GM12878 (cell line): ENCODE results near the gene TNFSF12. TPM values are rescaled to one million over a fixed set of nuclear protein-coding genes. Genes with fewer than 3 reads are reported as not detected.

Source experiments
- EP300 ChIP-seq, 2 experiments: fragments of 150-350 bp in 1 of 2; IDR thresholded peaks; 2 replicates each; pipeline ENCODE4 v1.6.1; 2011 to 2012; ENCODE audit warnings: low read depth in 2 of 2, low read length in 2 of 2, borderline replicate concordance in 1 of 2, improper control_type of control experiment in 1 of 2, inconsistent platforms in 1 of 2; ENCODE audit not compliant: control insufficient read depth in 1 of 2
- HDAC6 ChIP-seq: fragments of 200-600 bp; sonication (generic); IDR thresholded peaks from one replicate; pipeline ENCODE4 v1.8.0; 2017; ENCODE audit warnings: antibody characterized with exemption; ENCODE audit not compliant: unreplicated experiment
- IKZF1 ChIP-seq: fragments of 450-650 bp; conservative IDR thresholded peaks from 2 replicates; pipeline ENCODE4 v1.6.1; 2017; ENCODE audit warnings: antibody characterized with exemption, mild to moderate bottlenecking
- NFIC ChIP-seq: IDR thresholded peaks from 2 replicates; pipeline ENCODE4 v1.6.1; 2012; ENCODE audit warnings: low read depth, mild to moderate bottlenecking, inconsistent platforms, low read length, moderate library complexity
- NFYB ChIP-seq: IDR thresholded peaks from 2 replicates; pipeline ENCODE4 v1.6.1; 2011; ENCODE audit warnings: low read depth, mild to moderate bottlenecking, low read length, improper control_type of control experiment, moderate library complexity; ENCODE audit not compliant: insufficient read depth
- NR2C1 ChIP-seq: fragments of 450-650 bp; IDR thresholded peaks from 2 replicates; pipeline ENCODE4 v1.6.1; 2017; ENCODE audit warnings: antibody characterized with exemption, mild to moderate bottlenecking, moderate library complexity
- POLR2AphosphoS2 ChIP-seq: IDR thresholded peaks from 2 replicates; pipeline ENCODE4 v1.6.1; 2011; ENCODE audit warnings: low read depth, mild to moderate bottlenecking, low read length, improper control_type of control experiment, moderate library complexity
- POLR2AphosphoS5 ChIP-seq: IDR thresholded peaks from 2 replicates; pipeline ENCODE4 v1.6.1; 2011; ENCODE audit warnings: mild to moderate bottlenecking, low read length, inconsistent platforms
- POU2F2 ChIP-seq: IDR thresholded peaks from 3 replicates; pipeline ENCODE4 v1.6.1; 2011; ENCODE audit warnings: low read depth, mild to moderate bottlenecking, low read length, borderline replicate concordance
- RAD21 ChIP-seq: IDR thresholded peaks from 2 replicates; pipeline ENCODE4 v1.6.1; 2011; ENCODE audit warnings: mild to moderate bottlenecking, low read depth, low read length, moderate library complexity; ENCODE audit not compliant: insufficient read depth
- SMC3 ChIP-seq: IDR thresholded peaks from 2 replicates; pipeline ENCODE4 v1.6.1; 2011; ENCODE audit warnings: low read length, improper control_type of control experiment, borderline replicate concordance
- SREBF1 ChIP-seq: IDR thresholded peaks from 2 replicates; pipeline ENCODE4 v1.6.1; 2012; ENCODE audit warnings: mild to moderate bottlenecking, low read length
- ZNF24 ChIP-seq: fragments of 450-650 bp; IDR thresholded peaks from 2 replicates; pipeline ENCODE4 v1.6.1; 2017; ENCODE audit warnings: antibody characterized with exemption, mild to moderate bottlenecking
- ZZZ3 ChIP-seq: IDR thresholded peaks from 2 replicates; pipeline ENCODE4 v1.6.1; 2011; ENCODE audit warnings: low read depth; ENCODE audit not compliant: control insufficient read depth, insufficient read length
- polyA plus RNA-seq, 11 experiments: library from polyadenylated mRNA; depleted of rRNA in 4 of 11; unstranded in 6 of 11; stranded (reverse) in 5 of 11; fragments of >200 nt; fragmentation: Nextera tagmentation in 4 of 11; fragmentation: Illumina TruSeq in 1 of 11; extraction: Ambion mirVana in 4 of 11; extraction: Trizol in 1 of 11; gene quantifications; 1 replicate in 1 of 11; 2 replicates in 10 of 11; pipeline versions ENCODE4 v1.2.1 to v1.2.3, GENCODE V29; 2011 to 2016; ENCODE audit warnings: inconsistent platforms in 2 of 11, missing spikeins in 2 of 11, low read depth in 1 of 11
- total RNA-seq, 4 experiments: library from RNA; depleted of rRNA in 3 of 4; stranded (reverse); fragments of >200 nt in 3 of 4; fragmentation: Illumina TruSeq in 1 of 4; extraction: Trizol in 1 of 4; gene quantifications; 2 replicates each; pipeline versions ENCODE4 v1.2.1 to v1.2.3, GENCODE V29; 2013 to 2021
- TF ChIP-seq, protein P1 (sequence below): IDR thresholded peaks from 2 replicates; pipeline ENCODE4 v1.6.1; 2011; ENCODE audit warnings: mild to moderate bottlenecking, low read depth, low read length, moderate library complexity; ENCODE audit not compliant: insufficient replicate concordance
- TF ChIP-seq, protein P2 (sequence below): fragments of 450-650 bp; IDR thresholded peaks from 2 replicates; pipeline ENCODE4 v1.6.1; 2017; ENCODE audit warnings: mild to moderate bottlenecking, moderate library complexity
- TF ChIP-seq, protein P3 (sequence below): IDR thresholded peaks from 2 replicates; pipeline ENCODE4 v1.6.1; 2012; ENCODE audit warnings: low read depth, low read length, improper control_type of control experiment
- TF ChIP-seq, protein P4 (sequence below): fragments of 450-650 bp; IDR thresholded peaks from 2 replicates; pipeline ENCODE4 v1.6.1; 2014; ENCODE audit warnings: mild to moderate bottlenecking
- TF ChIP-seq, protein P5 (sequence below): fragments of 450-650 bp; IDR thresholded peaks from 2 replicates; pipeline ENCODE4 v1.6.1; 2017; ENCODE audit warnings: low read depth, mild to moderate bottlenecking, moderate library complexity

TNFSF12 gene
- total and polyA plus RNA-seq, 10 of the 15 experiments (the other 5 are each of a cell fraction or from before 2014, with no cell fraction given), result 0.32 to 7.0 (median 2.6) TPM

DNA sequence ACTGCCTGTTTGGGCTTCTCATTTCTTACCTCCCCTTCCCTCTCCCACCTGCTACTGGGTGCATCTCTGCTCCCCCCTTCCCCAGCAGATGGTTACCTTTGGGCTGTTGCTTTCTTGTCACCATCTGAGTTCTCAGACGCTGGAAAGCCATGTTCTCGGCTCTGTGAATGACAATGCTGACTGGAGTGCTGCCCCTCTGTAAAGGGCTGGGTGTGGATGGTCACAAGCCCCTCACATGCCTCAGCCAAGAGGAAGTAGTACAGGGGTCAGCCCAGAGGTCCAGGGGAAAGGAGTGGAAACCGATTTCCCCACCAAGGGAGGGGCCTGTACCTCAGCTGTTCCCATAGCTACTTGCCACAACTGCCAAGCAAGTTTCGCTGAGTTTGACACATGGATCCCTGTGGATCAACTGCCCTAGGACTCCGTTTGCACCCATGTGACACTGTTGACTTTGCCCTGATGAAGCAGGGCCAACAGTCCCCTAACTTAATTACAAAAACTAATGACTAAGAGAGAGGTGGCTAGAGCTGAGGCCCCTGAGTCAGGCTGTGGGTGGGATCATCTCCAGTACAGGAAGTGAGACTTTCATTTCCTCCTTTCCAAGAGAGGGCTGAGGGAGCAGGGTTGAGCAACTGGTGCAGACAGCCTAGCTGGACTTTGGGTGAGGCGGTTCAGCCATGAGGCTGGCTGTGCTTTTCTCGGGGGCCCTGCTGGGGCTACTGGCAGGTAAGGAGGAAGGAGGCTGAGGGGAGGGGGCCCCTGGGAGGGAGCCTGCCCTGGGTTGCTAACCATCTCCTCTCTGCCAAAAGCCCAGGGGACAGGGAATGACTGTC is 30.4 kb downstream of the TNFSF12 start, which contains the start of gene CD68 (continued):
- TF ChIP-seq, protein P1, sequence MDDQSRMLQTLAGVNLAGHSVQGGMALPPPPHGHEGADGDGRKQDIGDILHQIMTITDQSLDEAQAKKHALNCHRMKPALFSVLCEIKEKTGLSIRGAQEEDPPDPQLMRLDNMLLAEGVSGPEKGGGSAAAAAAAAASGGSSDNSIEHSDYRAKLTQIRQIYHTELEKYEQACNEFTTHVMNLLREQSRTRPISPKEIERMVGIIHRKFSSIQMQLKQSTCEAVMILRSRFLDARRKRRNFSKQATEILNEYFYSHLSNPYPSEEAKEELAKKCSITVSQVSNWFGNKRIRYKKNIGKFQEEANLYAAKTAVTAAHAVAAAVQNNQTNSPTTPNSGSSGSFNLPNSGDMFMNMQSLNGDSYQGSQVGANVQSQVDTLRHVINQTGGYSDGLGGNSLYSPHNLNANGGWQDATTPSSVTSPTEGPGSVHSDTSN, result peak; percentile 71
- no peak for TF ChIP-seq SMC3
- no peak for TF ChIP-seq ZNF24
- no peak for TF ChIP-seq NR2C1
- TF ChIP-seq, protein P2, sequence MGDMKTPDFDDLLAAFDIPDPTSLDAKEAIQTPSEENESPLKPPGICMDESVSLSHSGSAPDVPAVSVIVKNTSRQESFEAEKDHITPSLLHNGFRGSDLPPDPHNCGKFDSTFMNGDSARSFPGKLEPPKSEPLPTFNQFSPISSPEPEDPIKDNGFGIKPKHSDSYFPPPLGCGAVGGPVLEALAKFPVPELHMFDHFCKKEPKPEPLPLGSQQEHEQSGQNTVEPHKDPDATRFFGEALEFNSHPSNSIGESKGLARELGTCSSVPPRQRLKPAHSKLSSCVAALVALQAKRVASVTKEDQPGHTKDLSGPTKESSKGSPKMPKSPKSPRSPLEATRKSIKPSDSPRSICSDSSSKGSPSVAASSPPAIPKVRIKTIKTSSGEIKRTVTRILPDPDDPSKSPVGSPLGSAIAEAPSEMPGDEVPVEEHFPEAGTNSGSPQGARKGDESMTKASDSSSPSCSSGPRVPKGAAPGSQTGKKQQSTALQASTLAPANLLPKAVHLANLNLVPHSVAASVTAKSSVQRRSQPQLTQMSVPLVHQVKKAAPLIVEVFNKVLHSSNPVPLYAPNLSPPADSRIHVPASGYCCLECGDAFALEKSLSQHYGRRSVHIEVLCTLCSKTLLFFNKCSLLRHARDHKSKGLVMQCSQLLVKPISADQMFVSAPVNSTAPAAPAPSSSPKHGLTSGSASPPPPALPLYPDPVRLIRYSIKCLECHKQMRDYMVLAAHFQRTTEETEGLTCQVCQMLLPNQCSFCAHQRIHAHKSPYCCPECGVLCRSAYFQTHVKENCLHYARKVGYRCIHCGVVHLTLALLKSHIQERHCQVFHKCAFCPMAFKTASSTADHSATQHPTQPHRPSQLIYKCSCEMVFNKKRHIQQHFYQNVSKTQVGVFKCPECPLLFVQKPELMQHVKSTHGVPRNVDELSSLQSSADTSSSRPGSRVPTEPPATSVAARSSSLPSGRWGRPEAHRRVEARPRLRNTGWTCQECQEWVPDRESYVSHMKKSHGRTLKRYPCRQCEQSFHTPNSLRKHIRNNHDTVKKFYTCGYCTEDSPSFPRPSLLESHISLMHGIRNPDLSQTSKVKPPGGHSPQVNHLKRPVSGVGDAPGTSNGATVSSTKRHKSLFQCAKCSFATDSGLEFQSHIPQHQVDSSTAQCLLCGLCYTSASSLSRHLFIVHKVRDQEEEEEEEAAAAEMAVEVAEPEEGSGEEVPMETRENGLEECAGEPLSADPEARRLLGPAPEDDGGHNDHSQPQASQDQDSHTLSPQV, result no peak
- TF ChIP-seq ZZZ3, result no peak
- TF ChIP-seq POLR2AphosphoS5, result peak; percentile 96
- TF ChIP-seq HDAC6, result peak; percentile 5
- peak; percentile 82 for TF ChIP-seq NFIC
- TF ChIP-seq, protein P3, sequence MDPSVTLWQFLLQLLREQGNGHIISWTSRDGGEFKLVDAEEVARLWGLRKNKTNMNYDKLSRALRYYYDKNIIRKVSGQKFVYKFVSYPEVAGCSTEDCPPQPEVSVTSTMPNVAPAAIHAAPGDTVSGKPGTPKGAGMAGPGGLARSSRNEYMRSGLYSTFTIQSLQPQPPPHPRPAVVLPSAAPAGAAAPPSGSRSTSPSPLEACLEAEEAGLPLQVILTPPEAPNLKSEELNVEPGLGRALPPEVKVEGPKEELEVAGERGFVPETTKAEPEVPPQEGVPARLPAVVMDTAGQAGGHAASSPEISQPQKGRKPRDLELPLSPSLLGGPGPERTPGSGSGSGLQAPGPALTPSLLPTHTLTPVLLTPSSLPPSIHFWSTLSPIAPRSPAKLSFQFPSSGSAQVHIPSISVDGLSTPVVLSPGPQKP, result no peak
- peak; percentile 87 for TF ChIP-seq POU2F2
- TF ChIP-seq EP300 (IDR thresholded peaks at IDR 0.05; ENCODE audit: borderline replicate concordance in 1 of 2, control insufficient read depth in 1 of 2, low read depth in 2 of 2, low read length in 2 of 2), result peak; percentile 26 to 48; a peak in 1 of 4 replicates
- peak; percentile 90 for TF ChIP-seq IKZF1
- TF ChIP-seq POLR2AphosphoS2, result peak; percentile 99
- no peak for TF ChIP-seq NFYB
- no peak for TF ChIP-seq RAD21
- TF ChIP-seq SREBF1, result no peak
- TF ChIP-seq, protein P4, sequence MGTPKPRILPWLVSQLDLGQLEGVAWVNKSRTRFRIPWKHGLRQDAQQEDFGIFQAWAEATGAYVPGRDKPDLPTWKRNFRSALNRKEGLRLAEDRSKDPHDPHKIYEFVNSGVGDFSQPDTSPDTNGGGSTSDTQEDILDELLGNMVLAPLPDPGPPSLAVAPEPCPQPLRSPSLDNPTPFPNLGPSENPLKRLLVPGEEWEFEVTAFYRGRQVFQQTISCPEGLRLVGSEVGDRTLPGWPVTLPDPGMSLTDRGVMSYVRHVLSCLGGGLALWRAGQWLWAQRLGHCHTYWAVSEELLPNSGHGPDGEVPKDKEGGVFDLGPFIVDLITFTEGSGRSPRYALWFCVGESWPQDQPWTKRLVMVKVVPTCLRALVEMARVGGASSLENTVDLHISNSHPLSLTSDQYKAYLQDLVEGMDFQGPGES, result no peak
- TF ChIP-seq, protein P5, sequence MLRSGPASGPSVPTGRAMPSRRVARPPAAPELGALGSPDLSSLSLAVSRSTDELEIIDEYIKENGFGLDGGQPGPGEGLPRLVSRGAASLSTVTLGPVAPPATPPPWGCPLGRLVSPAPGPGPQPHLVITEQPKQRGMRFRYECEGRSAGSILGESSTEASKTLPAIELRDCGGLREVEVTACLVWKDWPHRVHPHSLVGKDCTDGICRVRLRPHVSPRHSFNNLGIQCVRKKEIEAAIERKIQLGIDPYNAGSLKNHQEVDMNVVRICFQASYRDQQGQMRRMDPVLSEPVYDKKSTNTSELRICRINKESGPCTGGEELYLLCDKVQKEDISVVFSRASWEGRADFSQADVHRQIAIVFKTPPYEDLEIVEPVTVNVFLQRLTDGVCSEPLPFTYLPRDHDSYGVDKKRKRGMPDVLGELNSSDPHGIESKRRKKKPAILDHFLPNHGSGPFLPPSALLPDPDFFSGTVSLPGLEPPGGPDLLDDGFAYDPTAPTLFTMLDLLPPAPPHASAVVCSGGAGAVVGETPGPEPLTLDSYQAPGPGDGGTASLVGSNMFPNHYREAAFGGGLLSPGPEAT, result peak; percentile 73
